ENCODE data around the gene GPHN.

The GPHN gene

DNA sequence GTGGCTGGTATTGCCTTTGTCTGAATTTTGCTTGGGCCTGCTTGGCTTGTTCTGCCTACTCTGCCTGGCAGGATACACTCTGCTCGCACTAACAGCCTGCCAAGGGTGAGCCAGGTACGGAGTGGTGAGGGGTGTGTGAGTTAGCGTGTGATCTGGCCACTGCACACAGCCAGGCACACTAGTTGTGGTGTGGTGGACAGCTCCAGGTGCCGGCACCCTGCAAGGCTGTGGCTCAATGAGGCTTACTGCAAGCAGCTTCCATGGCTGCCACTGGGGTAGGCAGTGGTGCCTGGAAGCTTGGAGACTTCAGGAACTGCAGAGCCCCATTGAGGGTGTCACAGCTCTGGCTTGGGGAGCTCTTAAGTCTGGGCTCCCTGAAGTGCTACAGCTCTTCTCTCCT, 87.4 kb downstream of the GPHN start:
- TF ChIP-seq POLR2AphosphoS5 (IDR thresholded peaks at IDR 0.05; ENCODE audit: low read depth, low read length) = no peak

DNA sequence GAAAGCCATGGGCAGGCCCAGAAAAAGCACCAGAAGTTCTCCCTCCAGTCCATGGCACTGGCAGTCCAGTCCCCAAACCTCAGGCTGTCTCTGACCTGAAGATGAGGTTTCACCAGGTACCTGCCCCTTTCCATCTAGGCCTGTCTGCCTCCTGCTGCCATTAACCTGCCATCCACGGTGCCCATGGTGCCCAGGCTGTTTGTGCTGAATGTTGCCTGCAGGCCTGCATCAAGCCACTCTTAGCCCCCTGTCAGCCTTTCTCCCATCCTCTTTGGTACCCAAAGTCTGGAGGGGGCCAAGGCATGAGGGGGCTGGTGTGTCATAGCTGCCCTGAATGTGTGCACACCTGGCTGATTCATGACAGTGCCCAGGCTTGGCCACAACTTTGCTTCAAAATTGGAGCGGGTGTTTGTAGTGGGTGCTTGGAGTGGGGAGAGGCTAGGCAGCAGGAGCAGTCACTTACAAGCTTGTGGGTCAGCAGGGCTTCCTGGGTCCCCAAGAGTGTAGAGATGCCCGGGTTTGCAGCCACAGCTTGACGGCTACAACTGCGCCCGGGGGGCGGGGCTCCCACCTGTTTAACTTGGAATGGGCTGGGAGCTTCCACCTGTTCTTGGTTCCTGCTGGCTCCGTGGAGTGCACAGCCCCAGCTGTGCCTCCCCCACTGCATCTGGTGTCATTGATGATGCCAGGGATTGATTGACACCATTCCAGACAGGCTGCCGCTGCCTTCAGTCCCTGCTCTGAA, 88.5 kb downstream of the GPHN start:
- no peak for TF ChIP-seq REST (IDR thresholded peaks at IDR 0.05; ENCODE audit: insufficient read depth in 1 of 2, low read depth in 2 of 2, low read length in 2 of 2)
- TF ChIP-seq TAF1 (IDR thresholded peaks at IDR 0.05; ENCODE audit: borderline replicate concordance, insufficient read depth, low read length) = no peak
- TF ChIP-seq POLR2AphosphoS5 (IDR thresholded peaks at IDR 0.05; ENCODE audit: low read depth, low read length) = no peak
- TF ChIP-seq FOXP2 (optimal IDR thresholded peaks at IDR 0.05; ENCODE audit: borderline replicate concordance, extremely low read depth, extremely low read length, insufficient read depth) = no peak
- no peak for TF ChIP-seq SIN3A (IDR thresholded peaks at IDR 0.05; ENCODE audit: borderline replicate concordance, insufficient read depth, low read length)

DNA sequence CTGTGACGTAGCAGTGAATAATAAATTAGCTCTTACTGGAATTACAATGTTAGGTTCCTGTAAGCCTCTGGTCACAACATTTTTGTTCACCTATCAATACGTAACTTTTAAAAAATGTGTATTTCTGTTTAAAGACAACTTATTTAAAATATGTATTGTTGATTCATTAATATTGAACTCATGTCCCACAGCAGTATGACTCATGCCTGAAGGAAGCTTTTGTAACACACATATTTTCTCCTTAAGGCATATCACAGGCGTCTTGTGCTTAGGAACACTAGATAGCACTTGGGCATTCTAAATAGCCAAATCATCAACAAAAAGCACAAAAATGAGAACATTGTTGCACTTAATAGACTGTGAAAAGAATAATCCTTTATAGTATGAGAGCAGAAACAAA, 92.5 kb downstream of the GPHN start:
- TF ChIP-seq SIN3A (IDR thresholded peaks at IDR 0.05; ENCODE audit: borderline replicate concordance, insufficient read depth, low read length) (no peak), FOXP2 (optimal IDR thresholded peaks at IDR 0.05; ENCODE audit: borderline replicate concordance, extremely low read depth, extremely low read length, insufficient read depth) (no peak), POLR2AphosphoS5 (IDR thresholded peaks at IDR 0.05; ENCODE audit: low read depth, low read length) (no peak), REST (IDR thresholded peaks at IDR 0.05; ENCODE audit: insufficient read depth in 1 of 2, low read depth in 2 of 2, low read length in 2 of 2) (no peak), TAF1 (IDR thresholded peaks at IDR 0.05; ENCODE audit: borderline replicate concordance, insufficient read depth, low read length) (no peak)

GRCh38 chr14:66601932-66602578, 94.1 kb downstream of the GPHN start:
- TF ChIP-seq TAF1 (IDR thresholded peaks at IDR 0.05; ENCODE audit: borderline replicate concordance, insufficient read depth, low read length) = no peak
- TF ChIP-seq REST (IDR thresholded peaks at IDR 0.05; ENCODE audit: insufficient read depth in 1 of 2, low read depth in 2 of 2, low read length in 2 of 2) = no peak
- TF ChIP-seq FOXP2 (optimal IDR thresholded peaks at IDR 0.05; ENCODE audit: borderline replicate concordance, extremely low read depth, extremely low read length, insufficient read depth) = no peak
- no peak for TF ChIP-seq POLR2AphosphoS5 (IDR thresholded peaks at IDR 0.05; ENCODE audit: low read depth, low read length)
- TF ChIP-seq SIN3A (IDR thresholded peaks at IDR 0.05; ENCODE audit: borderline replicate concordance, insufficient read depth, low read length) = no peak

- TF ChIP-seq TAF1 (IDR thresholded peaks at IDR 0.05; ENCODE audit: borderline replicate concordance, insufficient read depth, low read length) (no peak), SIN3A (IDR thresholded peaks at IDR 0.05; ENCODE audit: borderline replicate concordance, insufficient read depth, low read length) (no peak), FOXP2 (optimal IDR thresholded peaks at IDR 0.05; ENCODE audit: borderline replicate concordance, extremely low read depth, extremely low read length, insufficient read depth) (no peak), REST (IDR thresholded peaks at IDR 0.05; ENCODE audit: insufficient read depth in 1 of 2, low read depth in 2 of 2, low read length in 2 of 2) (no peak), POLR2AphosphoS5 (IDR thresholded peaks at IDR 0.05; ENCODE audit: low read depth, low read length) (no peak)
These were observed 96.0 kb downstream of the GPHN start for GRCh38 chr14:66603945-66604344.

All from PFSK-1 (cell line).